SU-DHL-6 (cell line): ENCODE data around the gene OTULIN.

Experiments used
- EZH2phosphoT487 ChIP-seq: fragments of 200-600 bp; sonication (generic), shearing (Covaris generic); conservative IDR thresholded peaks from 2 replicates; pipeline ENCODE4 v1.6.1; 2018; ENCODE audit warnings: mild to moderate bottlenecking, antibody characterized with exemption, low read length, moderate library complexity, mixed read lengths
- TF ChIP-seq, protein P1 (sequence below): fragments of 200-600 bp; sonication (generic); IDR thresholded peaks from one replicate; pipeline ENCODE4 v1.5.1; 2017; ENCODE audit warnings: antibody characterized with exemption, mild to moderate bottlenecking, low read length, moderate library complexity; ENCODE audit not compliant: insufficient read depth, poor library complexity, severe bottlenecking

- TF ChIP-seq, protein P1, sequence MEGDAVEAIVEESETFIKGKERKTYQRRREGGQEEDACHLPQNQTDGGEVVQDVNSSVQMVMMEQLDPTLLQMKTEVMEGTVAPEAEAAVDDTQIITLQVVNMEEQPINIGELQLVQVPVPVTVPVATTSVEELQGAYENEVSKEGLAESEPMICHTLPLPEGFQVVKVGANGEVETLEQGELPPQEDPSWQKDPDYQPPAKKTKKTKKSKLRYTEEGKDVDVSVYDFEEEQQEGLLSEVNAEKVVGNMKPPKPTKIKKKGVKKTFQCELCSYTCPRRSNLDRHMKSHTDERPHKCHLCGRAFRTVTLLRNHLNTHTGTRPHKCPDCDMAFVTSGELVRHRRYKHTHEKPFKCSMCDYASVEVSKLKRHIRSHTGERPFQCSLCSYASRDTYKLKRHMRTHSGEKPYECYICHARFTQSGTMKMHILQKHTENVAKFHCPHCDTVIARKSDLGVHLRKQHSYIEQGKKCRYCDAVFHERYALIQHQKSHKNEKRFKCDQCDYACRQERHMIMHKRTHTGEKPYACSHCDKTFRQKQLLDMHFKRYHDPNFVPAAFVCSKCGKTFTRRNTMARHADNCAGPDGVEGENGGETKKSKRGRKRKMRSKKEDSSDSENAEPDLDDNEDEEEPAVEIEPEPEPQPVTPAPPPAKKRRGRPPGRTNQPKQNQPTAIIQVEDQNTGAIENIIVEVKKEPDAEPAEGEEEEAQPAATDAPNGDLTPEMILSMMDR, result no peak
- no peak for TF ChIP-seq EZH2phosphoT487
These were observed 31.5 kb downstream of the OTULIN start for GRCh38 chr5:14696057-14696456.
